ENCODE measurements around the gene LRRC3. TPM values are rescaled to one million over a fixed set of nuclear protein-coding genes. Genes with fewer than 3 reads are reported as not detected.
"Not testable (repeated sequence)": the region's sequence is repeated elsewhere in the genome, so short reads cannot be mapped to it uniquely, and the experiment has no call there.

LRRC3 gene
- total and polyA plus RNA-seq, 5 donors from 2014 or later, result 0.15 to 1.6 (median 0.39) TPM

DNA sequence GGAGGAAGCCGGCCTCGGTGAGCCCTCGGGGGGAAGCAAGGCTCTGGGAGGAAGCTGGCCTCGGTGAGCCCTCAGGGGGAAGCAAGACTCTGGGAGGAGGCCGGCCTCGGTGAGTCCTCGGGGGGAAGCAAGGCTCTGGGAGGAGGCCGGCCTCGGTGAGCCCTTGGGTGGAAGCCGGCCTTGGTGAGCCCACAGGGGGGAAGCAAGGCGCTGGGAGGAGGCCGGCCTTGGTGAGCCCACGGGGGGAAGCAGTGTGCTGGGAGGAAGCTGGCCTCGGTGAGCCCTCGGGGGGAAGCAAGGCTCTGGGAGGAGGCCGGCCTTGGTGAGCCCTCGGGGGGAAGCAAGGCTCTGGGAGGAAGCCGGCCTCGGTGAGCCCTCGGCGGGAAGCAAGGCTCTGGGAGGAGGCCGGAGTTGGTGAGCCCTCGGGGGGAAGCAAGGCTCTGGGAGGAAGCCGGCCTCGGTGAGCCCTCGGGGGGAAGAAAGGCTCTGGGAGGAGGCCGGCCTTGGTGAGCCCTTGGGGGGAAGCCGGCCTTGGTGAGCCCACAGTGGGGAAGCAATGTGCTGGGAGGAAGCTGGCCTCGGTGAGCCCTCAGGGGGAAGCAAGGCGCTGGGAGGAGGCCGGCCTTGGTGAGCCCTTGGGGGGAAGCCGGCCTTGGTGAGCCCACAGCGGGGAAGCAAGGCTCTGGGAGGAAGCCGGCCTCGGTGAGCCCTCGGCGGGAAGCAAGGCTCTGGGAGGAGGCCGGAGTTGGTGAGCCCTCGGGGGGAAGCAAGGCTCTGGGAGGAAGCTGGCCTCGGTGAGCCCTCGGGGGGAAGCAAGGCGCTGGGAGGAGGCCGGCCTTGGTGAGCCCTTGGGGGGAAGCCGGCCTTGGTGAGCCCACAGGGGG, 47.9 kb downstream of the LRRC3 start:
- not testable (repeated sequence) for H3K36me3 ChIP-seq (ENCODE audit: control insufficient read depth, insufficient read depth, low read length); H3K9me3 Mint-ChIP-seq; H3K4me1 Mint-ChIP-seq; H3K27ac ChIP-seq (ENCODE audit: insufficient read depth, low read length, poor library complexity, severe bottlenecking); ATAC-seq (ENCODE audit: low read depth in 2 of 2); H3K4me1 ChIP-seq (ENCODE audit: control insufficient read depth, insufficient read depth, low read length, poor library complexity, severe bottlenecking); H3K27me3 ChIP-seq (ENCODE audit: control insufficient read depth, insufficient read depth, low read length); DNase-seq; H3K27me3 Mint-ChIP-seq; H3K4me3 Mint-ChIP-seq; H3K36me3 Mint-ChIP-seq; H3K9me3 ChIP-seq (ENCODE audit: control insufficient read depth in 2 of 2, low read length in 2 of 2); H3K27ac Mint-ChIP-seq; H3K4me3 ChIP-seq (ENCODE audit: low read depth, low read length)

DNA sequence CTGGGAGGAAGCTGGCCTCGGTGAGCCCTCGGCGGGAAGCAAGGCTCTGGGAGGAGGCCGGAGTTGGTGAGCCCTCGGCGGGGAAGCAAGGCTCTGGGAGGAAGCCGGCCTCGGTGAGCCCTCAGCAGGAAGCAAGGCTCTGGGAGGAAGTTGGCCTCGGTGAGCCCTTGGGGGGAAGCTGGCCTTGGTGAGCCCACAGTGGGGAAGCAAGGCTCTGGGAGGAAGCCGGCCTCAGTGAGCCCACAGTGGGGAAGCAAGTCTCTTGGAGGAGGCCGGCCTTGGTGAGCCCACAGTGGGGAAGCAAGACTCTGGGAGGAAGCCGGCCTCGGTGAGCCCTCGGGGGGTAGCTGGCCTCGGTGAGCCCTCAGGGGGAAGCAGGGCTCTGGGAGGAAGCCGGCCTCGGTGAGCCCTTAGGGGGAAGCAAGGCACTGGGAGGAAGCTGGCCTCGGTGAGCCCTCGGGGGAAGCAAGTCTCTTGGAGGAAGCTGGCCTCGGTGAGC, 48.6 kb downstream of the LRRC3 start:
- Histone ChIP-seq H3K36me3 (ENCODE audit: control insufficient read depth, insufficient read depth, low read length) (no peaks in the 10 kb centered on the region), H3K27me3 (ENCODE audit: control insufficient read depth, insufficient read depth, low read length) (no peaks in the 10 kb centered on the region), H3K4me3 (ENCODE audit: low read depth, low read length) (no peak overlapping the region), H3K4me1 (ENCODE audit: control insufficient read depth, insufficient read depth, low read length, poor library complexity, severe bottlenecking) (no peaks in the 10 kb centered on the region), H3K27ac (ENCODE audit: insufficient read depth, low read length, poor library complexity, severe bottlenecking) (no peak overlapping the region), H3K9me3 (ENCODE audit: control insufficient read depth in 2 of 2, low read length in 2 of 2) (no peaks in the 10 kb centered on the region)
- no peaks in the 10 kb centered on the region for H3K36me3 Mint-ChIP-seq
- H3K27me3 Mint-ChIP-seq, result no peaks in the 10 kb centered on the region
- H3K27ac Mint-ChIP-seq, result no peak overlapping the region
- DNase-seq (peak in 1 of 3 donors; percentile 8), ATAC-seq (ENCODE audit: low read depth in 2 of 2) (no peak)
- H3K4me3 Mint-ChIP-seq, result no peak overlapping the region
- peaks cover 0 to 5% (median 0%) of the 10 kb centered on the region in 4 donors for H3K4me1 Mint-ChIP-seq
- H3K9me3 Mint-ChIP-seq, result no peaks in the 10 kb centered on the region

DNA sequence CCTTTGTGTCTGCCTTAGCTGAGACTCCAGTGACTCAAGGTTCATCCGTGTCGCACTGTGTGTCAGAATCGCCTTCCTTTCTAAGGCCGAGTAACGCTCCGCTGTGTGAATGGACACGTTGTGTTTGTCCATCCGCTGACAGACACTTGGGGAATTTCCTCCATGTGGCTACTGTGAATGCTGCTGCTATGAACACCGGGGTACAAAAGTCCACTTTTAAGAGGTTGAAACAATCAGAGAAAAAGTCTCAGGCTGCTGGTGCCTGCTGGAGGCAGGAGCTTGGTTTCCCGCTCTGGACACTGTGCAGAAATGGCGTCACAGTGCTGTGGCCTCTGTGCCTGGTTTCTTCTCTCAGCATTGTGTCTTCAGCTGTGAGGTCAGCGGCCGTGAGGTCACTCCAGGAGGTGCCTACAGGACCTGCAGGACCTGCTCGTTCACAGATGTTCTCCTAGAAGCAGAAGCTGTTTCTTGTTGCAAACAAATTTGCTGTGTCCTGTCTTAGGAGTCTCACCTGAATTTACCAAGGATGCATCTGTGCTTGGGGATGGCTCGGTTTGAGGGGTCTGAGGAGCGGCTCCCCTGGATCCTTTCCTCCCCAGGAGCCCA, 50.5 kb downstream of the LRRC3 start:
- H3K4me3 ChIP-seq (ENCODE audit: low read depth, low read length), result no peak overlapping the region
- DNase-seq (no peak), ATAC-seq (ENCODE audit: low read depth in 2 of 2) (no peak)
- Mint-ChIP-seq H3K4me1 (peaks cover 0 to 5% (median 0%) of the 10 kb centered on the region in 4 donors), H3K27ac (no peak overlapping the region), H3K36me3 (no peaks in the 10 kb centered on the region), H3K9me3 (no peaks in the 10 kb centered on the region), H3K27me3 (no peaks in the 10 kb centered on the region), H3K4me3 (no peak overlapping the region)
- H3K9me3 ChIP-seq (ENCODE audit: control insufficient read depth in 2 of 2, low read length in 2 of 2), result no peaks in the 10 kb centered on the region
- H3K27me3 ChIP-seq (ENCODE audit: control insufficient read depth, insufficient read depth, low read length), result no peaks in the 10 kb centered on the region
- peaks cover 6% of the 10 kb centered on the region for H3K4me1 ChIP-seq (ENCODE audit: control insufficient read depth, insufficient read depth, low read length, poor library complexity, severe bottlenecking)
- H3K36me3 ChIP-seq (ENCODE audit: control insufficient read depth, insufficient read depth, low read length), result no peaks in the 10 kb centered on the region
- H3K27ac ChIP-seq (ENCODE audit: insufficient read depth, low read length, poor library complexity, severe bottlenecking), result no peak overlapping the region

DNA sequence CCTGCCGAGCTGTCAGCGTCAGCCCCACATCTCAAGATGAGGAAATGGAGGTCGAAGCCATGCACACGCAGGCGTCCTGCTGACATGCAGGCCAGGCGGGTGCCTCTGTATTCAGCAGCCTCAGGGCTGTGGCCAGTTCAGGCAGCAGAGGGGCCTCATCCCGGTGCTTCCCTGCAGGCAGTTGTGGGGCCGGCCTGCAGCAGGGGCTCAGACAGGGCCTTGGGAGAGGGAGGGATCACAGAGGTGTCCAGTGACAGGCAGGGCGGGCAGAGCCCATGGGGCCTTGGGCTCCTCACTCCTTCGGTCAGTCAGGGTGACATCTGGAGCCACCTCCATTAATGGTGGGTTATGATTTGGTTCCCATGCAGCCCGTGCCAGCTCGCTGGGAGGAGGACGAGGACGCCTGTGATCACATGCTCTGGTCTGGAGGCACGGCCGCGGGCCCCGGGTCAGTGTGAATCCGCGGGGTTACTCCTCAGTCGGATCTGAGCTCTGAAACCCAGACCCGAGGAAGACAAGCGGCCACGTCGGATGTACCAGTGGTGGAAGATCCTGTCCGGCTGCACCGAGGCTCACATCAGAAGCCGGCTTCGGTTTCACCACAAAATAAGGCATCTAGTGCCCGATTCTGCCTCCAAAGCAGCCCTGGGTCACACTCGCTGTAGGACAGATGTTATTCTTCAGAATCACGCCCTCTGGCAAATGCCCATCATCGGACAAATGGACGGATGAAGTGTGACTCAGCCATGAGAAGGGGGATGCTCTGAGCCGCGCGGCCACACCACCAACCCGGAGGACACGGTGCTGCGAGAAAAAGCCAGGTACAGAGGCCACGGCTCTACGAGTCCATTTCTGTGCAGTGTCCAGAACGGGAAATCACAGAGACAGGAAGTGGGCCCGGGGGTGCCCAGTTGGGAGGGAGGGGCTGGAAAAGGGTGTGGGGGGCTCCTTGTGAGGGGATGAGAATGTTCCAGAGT, 51.3 kb downstream of the LRRC3 start:
- no peak overlapping the region for H3K4me3 Mint-ChIP-seq
- no peak overlapping the region for H3K4me3 ChIP-seq (ENCODE audit: low read depth, low read length)
- no peaks in the 10 kb centered on the region for H3K36me3 ChIP-seq (ENCODE audit: control insufficient read depth, insufficient read depth, low read length)
- H3K27ac Mint-ChIP-seq, result no peak overlapping the region
- peaks cover 9% of the 10 kb centered on the region for H3K4me1 ChIP-seq (ENCODE audit: control insufficient read depth, insufficient read depth, low read length, poor library complexity, severe bottlenecking)
- H3K9me3 ChIP-seq (ENCODE audit: control insufficient read depth in 2 of 2, low read length in 2 of 2), result no peaks in the 10 kb centered on the region
- peaks cover 0 to 5% (median 0%) of the 10 kb centered on the region in 4 donors for H3K4me1 Mint-ChIP-seq
- no peaks in the 10 kb centered on the region for H3K27me3 ChIP-seq (ENCODE audit: control insufficient read depth, insufficient read depth, low read length)
- H3K27me3 Mint-ChIP-seq, result no peaks in the 10 kb centered on the region
- no peaks in the 10 kb centered on the region for H3K9me3 Mint-ChIP-seq
- no peaks in the 10 kb centered on the region for H3K36me3 Mint-ChIP-seq
- H3K27ac ChIP-seq (ENCODE audit: insufficient read depth, low read length, poor library complexity, severe bottlenecking), result no peak overlapping the region
- ATAC-seq (ENCODE audit: low read depth in 2 of 2), result no peak
- DNase-seq, result no peak

DNA sequence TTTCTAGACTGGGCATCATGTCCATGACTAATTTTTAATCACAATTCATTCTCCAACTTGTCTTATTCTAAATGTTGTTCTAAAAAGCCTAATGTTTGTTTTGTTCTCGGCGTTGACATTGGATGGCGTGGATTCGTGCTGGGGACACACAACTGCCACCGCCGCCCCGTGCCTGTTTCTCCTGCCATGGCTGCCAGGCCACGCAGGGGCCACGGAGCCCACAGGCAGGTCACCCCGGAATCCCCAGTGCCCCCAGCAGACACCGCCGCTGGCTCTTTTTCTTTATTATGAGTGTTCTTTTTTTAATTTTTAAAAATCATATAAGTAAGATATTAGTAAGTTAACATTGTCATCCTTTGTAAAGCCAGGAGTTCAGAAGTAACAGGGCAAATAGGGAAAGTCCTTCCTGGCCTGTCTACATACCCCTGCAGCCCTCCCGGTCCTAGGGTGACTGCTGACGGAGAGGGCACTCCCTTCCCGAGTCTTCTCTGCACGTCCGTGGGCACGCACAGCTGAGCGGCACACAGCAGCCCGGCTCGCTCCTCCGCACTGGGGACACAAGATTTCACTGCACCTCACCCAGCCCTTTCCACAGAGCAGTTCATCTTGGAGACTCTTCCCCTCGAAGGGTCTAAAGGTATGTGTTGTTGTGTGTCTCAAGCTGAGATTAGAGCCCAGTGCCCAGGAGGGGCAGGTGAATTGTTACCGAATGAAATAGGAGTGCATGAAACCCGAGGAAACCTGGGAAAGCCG, 52.5 kb downstream of the LRRC3 start:
- H3K36me3 Mint-ChIP-seq, result no peaks in the 10 kb centered on the region
- H3K36me3 ChIP-seq (ENCODE audit: control insufficient read depth, insufficient read depth, low read length), result no peaks in the 10 kb centered on the region
- peaks cover 9% of the 10 kb centered on the region for H3K4me1 ChIP-seq (ENCODE audit: control insufficient read depth, insufficient read depth, low read length, poor library complexity, severe bottlenecking)
- no peaks in the 10 kb centered on the region for H3K27me3 ChIP-seq (ENCODE audit: control insufficient read depth, insufficient read depth, low read length)
- no peak overlapping the region for H3K27ac ChIP-seq (ENCODE audit: insufficient read depth, low read length, poor library complexity, severe bottlenecking)
- no peak for DNase-seq
- H3K9me3 ChIP-seq (ENCODE audit: control insufficient read depth in 2 of 2, low read length in 2 of 2), result no peaks in the 10 kb centered on the region
- no peak overlapping the region for H3K27ac Mint-ChIP-seq
- no peak for ATAC-seq (ENCODE audit: low read depth in 2 of 2)
- H3K27me3 Mint-ChIP-seq, result no peaks in the 10 kb centered on the region
- no peak overlapping the region for H3K4me3 Mint-ChIP-seq
- H3K9me3 Mint-ChIP-seq, result peaks cover 0 to 2% (median 0%) of the 10 kb centered on the region in 7 donors
- H3K4me3 ChIP-seq (ENCODE audit: low read depth, low read length), result no peak overlapping the region
- H3K4me1 Mint-ChIP-seq, result peaks cover 0 to 2% (median 0%) of the 10 kb centered on the region in 4 donors

GRCh38 chr21:44508426-44508710, 53.1 kb downstream of the LRRC3 start:
- Mint-ChIP-seq H3K27me3 (no peaks in the 10 kb centered on the region), H3K9me3 (peaks cover 0 to 2% (median 0%) of the 10 kb centered on the region in 7 donors), H3K27ac (no peak overlapping the region), H3K36me3 (no peaks in the 10 kb centered on the region), H3K4me1 (peaks cover 0 to 2% (median 0%) of the 10 kb centered on the region in 4 donors), H3K4me3 (no peak overlapping the region)
- no peak overlapping the region for H3K4me3 ChIP-seq (ENCODE audit: low read depth, low read length)
- no peaks in the 10 kb centered on the region for H3K36me3 ChIP-seq (ENCODE audit: control insufficient read depth, insufficient read depth, low read length)
- no peak for DNase-seq
- H3K4me1 ChIP-seq (ENCODE audit: control insufficient read depth, insufficient read depth, low read length, poor library complexity, severe bottlenecking), result peaks cover 9% of the 10 kb centered on the region
- ATAC-seq (ENCODE audit: low read depth in 2 of 2), result no peak
- no peaks in the 10 kb centered on the region for H3K27me3 ChIP-seq (ENCODE audit: control insufficient read depth, insufficient read depth, low read length)
- H3K9me3 ChIP-seq (ENCODE audit: control insufficient read depth in 2 of 2, low read length in 2 of 2), result no peaks in the 10 kb centered on the region
- H3K27ac ChIP-seq (ENCODE audit: insufficient read depth, low read length, poor library complexity, severe bottlenecking), result no peak overlapping the region
